NOMO-1 treated with DMSO at 0.1 percent for 48 hours (cell line): ENCODE data around the gene ELP4.
"Not testable (repeated sequence)": the region's sequence is repeated elsewhere in the genome, so short reads cannot be mapped to it uniquely, and the experiment has no call there.

ENCODE experiments used
- DNase-seq: peaks from one replicate; lab custom pipeline; 2025; ENCODE audit not compliant: unreplicated experiment; lab: John Stamatoyannopoulos, UW

The ELP4 gene

GRCh38 chr11:31535479-31535878 lies 25.9 kb downstream of the ELP4 start:
- no peak for DNase-seq

- DNase-seq = no peak
Observed at GRCh38 chr11:31542862-31543261, 33.3 kb downstream of the ELP4 start.

GRCh38 chr11:31555938-31556337 lies 46.4 kb downstream of the ELP4 start:
- no peak for DNase-seq

- DNase-seq = no peak
Observed at GRCh38 chr11:31558001-31558400, 48.4 kb downstream of the ELP4 start.

GRCh38 chr11:31560842-31561476 lies 51.4 kb downstream of the ELP4 start:
- DNase-seq = no peak

GRCh38 chr11:31564517-31564916 lies 55.0 kb downstream of the ELP4 start:
- not testable (repeated sequence) for DNase-seq

- DNase-seq = not testable (repeated sequence)
Observed at GRCh38 chr11:31574133-31574532, 64.6 kb downstream of the ELP4 start.

- not testable (repeated sequence) for DNase-seq
Observed at GRCh38 chr11:31575764-31576163, 66.2 kb downstream of the ELP4 start.

- not testable (repeated sequence) for DNase-seq
Observed at GRCh38 chr11:31579412-31579811, 69.8 kb downstream of the ELP4 start.

GRCh38 chr11:31582697-31583096 lies 73.1 kb downstream of the ELP4 start:
- no peak for DNase-seq

- DNase-seq = no peak
Observed at GRCh38 chr11:31598454-31598853, 88.9 kb downstream of the ELP4 start.

GRCh38 chr11:31601635-31602282 lies 92.2 kb downstream of the ELP4 start:
- no peak for DNase-seq

GRCh38 chr11:31606893-31607292 lies 97.3 kb downstream of the ELP4 start:
- no peak for DNase-seq

GRCh38 chr11:31607914-31608313 lies 98.3 kb downstream of the ELP4 start:
- DNase-seq = no peak

GRCh38 chr11:31608995-31609394 lies 99.4 kb downstream of the ELP4 start:
- DNase-seq = no peak

- DNase-seq = no peak
Observed at GRCh38 chr11:31610544-31610943, 101.0 kb downstream of the ELP4 start.

- DNase-seq = peak; percentile 42
Observed at GRCh38 chr11:31617246-31617645, 107.7 kb downstream of the ELP4 start.

- DNase-seq = no peak
Observed at GRCh38 chr11:31619980-31620379, 110.4 kb downstream of the ELP4 start.

GRCh38 chr11:31620434-31620833 lies 110.9 kb downstream of the ELP4 start:
- DNase-seq = no peak

- DNase-seq = no peak
Observed at GRCh38 chr11:31625868-31626267, 116.3 kb downstream of the ELP4 start.

GRCh38 chr11:31628111-31628510 lies 118.5 kb downstream of the ELP4 start:
- DNase-seq = no peak

- DNase-seq = no peak
Observed at GRCh38 chr11:31636983-31637382, 127.4 kb downstream of the ELP4 start.

- no peak for DNase-seq
Observed at GRCh38 chr11:31640611-31641010, 131.0 kb downstream of the ELP4 start.
